Uterus (tissue), 4 donors: ENCODE results near the gene MPPED1. TPM values are rescaled to one million over a fixed set of nuclear protein-coding genes. Genes with fewer than 3 reads are reported as not detected.

ENCODE experiments used
- DNase-seq, 2 donors: peaks; one replicate each; pipeline ENCODE4 v3.0.0-alpha.2; 2019 to 2020
- H3K27ac ChIP-seq, 2 donors: fragments of 200-600 bp; sonication (generic); 1 replicate in 1 of 2; 2 replicates in 1 of 2; pipeline ENCODE4 v1.5.1; 2016 to 2018
- H3K27me3 ChIP-seq, 2 donors: fragments of 200-600 bp; sonication (generic); one replicate each; pipeline ENCODE4 v1.5.1; 2018 to 2019; ENCODE audit warnings: control low read depth in 1 of 2
- H3K36me3 ChIP-seq, 2 donors: fragments of 200-600 bp; sonication (generic); one replicate each; pipeline ENCODE4 v1.5.1; 2019; ENCODE audit warnings: control low read depth in 1 of 2
- H3K4me1 ChIP-seq, 2 donors: fragments of 200-600 bp; sonication (generic); one replicate each; pipeline ENCODE4 v1.5.1; 2018 to 2019; ENCODE audit warnings: control low read depth in 1 of 2
- H3K4me3 ChIP-seq, 2 donors: fragments of 200-600 bp; sonication (generic); 1 replicate in 1 of 2; 2 replicates in 1 of 2; pipeline ENCODE4 v1.5.1; 2018 to 2019; ENCODE audit warnings: mild to moderate bottlenecking in 1 of 2
- H3K9me3 ChIP-seq, 2 donors: fragments of 200-600 bp; sonication (generic); one replicate each; pipeline ENCODE4 v1.5.1; 2019; ENCODE audit warnings: control low read depth in 1 of 2
- POLR2A ChIP-seq, 2 donors: fragments of 450-650 bp; IDR thresholded peaks; one replicate each; pipeline ENCODE4 v1.6.1; 2016; ENCODE audit warnings: antibody characterized with exemption in 2 of 2, mild to moderate bottlenecking in 1 of 2, moderate library complexity in 1 of 2
- intact Hi-C: fragments of 100-400 bp; cut with DNase I; formaldehyde crosslinking; loops from one replicate; pipeline ENCODE4 v1.15.1; 2023; ENCODE audit warnings: low total_unique reads
- total RNA-seq, 4 donors: library from RNA; depleted of rRNA in 3 of 4; stranded (reverse); fragments of >200 nt in 3 of 4; gene quantifications; one replicate each; pipeline versions ENCODE4 v1.1.0 to v1.2.4, GENCODE V29; 2014 to 2023
- TF ChIP-seq, protein P1 (sequence below), 4 experiments: fragments of 200-600 bp in 2 of 4; fragments of 450-650 bp in 2 of 4; sonication (generic) in 2 of 4; IDR thresholded peaks; one replicate each; pipeline ENCODE4 v1.5.1; 2016 to 2019; ENCODE audit warnings: antibody characterized with exemption in 4 of 4, mild to moderate bottlenecking in 2 of 4, moderate library complexity in 1 of 4
- donor health status: DM: yes; HTN: yes; CAD: no.

Gene MPPED1
- total RNA-seq, 4 donors from 2014 or later, result 0.67 to 8.4 TPM; not detected in 2

DNA sequence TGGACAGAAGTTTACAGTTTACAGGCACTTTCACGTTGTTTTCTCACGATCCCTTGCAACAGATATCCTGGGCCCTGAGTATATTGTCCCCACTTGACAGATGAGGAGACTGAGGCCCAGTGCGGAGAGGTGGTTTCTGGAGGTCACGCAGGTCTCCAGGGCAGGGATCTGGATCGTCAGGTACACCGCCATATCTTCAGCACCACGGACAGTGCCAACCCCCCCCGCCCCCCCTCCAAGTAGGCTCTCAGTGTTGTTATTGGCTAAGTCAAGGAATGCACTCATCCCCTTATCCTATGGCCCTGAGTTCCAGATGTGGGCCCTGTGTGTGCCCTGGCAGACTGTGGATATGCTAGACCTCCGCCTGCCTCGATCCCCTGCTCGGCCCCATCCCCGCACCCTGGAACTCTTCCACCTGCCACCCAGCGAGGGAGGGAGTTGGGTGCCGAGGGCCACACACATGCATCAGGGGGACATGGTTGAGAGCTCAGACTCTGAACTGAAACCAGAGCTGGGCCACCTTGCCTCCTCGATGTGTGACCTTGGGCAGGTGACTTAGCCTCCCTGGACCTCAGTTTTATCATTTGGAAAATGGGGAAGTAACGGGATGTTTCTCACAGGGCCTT, 37.5 kb downstream of the MPPED1 start:
- no peaks in the 10 kb centered on the region for H3K27me3 ChIP-seq
- TF ChIP-seq, protein P1, sequence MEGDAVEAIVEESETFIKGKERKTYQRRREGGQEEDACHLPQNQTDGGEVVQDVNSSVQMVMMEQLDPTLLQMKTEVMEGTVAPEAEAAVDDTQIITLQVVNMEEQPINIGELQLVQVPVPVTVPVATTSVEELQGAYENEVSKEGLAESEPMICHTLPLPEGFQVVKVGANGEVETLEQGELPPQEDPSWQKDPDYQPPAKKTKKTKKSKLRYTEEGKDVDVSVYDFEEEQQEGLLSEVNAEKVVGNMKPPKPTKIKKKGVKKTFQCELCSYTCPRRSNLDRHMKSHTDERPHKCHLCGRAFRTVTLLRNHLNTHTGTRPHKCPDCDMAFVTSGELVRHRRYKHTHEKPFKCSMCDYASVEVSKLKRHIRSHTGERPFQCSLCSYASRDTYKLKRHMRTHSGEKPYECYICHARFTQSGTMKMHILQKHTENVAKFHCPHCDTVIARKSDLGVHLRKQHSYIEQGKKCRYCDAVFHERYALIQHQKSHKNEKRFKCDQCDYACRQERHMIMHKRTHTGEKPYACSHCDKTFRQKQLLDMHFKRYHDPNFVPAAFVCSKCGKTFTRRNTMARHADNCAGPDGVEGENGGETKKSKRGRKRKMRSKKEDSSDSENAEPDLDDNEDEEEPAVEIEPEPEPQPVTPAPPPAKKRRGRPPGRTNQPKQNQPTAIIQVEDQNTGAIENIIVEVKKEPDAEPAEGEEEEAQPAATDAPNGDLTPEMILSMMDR (IDR thresholded peaks at IDR 0.05), result no peak
- TF ChIP-seq POLR2A (IDR thresholded peaks at IDR 0.05), result no peak

GRCh38 chr22:43449831-43450225, 38.0 kb downstream of the MPPED1 start:
- H3K36me3 ChIP-seq, result no peaks in the 10 kb centered on the region
- no peak overlapping the region for H3K4me3 ChIP-seq
- DNase-seq, result no peak
- intact Hi-C loops, result no loop called here
- H3K9me3 ChIP-seq, result no peaks in the 10 kb centered on the region
- H3K4me1 ChIP-seq, result no peaks in the 10 kb centered on the region
- no peaks in the 10 kb centered on the region for H3K27me3 ChIP-seq
- no peak overlapping the region for H3K27ac ChIP-seq
- TF ChIP-seq, protein P1 (IDR thresholded peaks at IDR 0.05), result no peak
- TF ChIP-seq POLR2A (IDR thresholded peaks at IDR 0.05), result no peak

More for the DNA sequence above, 37.5 kb downstream of the MPPED1 start:
- intact Hi-C loops, result no loop called here
- no peak for DNase-seq
- no peaks in the 10 kb centered on the region for H3K36me3 ChIP-seq
- H3K4me3 ChIP-seq, result no peak overlapping the region
- H3K9me3 ChIP-seq, result no peaks in the 10 kb centered on the region
- H3K4me1 ChIP-seq, result no peaks in the 10 kb centered on the region
- H3K27ac ChIP-seq, result no peak overlapping the region

GRCh38 chr22:43451371-43452050, 39.7 kb downstream of the MPPED1 start:
- Histone ChIP-seq H3K27me3 (no peaks in the 10 kb centered on the region), H3K36me3 (no peaks in the 10 kb centered on the region), H3K27ac (no peak overlapping the region), H3K4me3 (no peak overlapping the region), H3K9me3 (no peaks in the 10 kb centered on the region), H3K4me1 (no peaks in the 10 kb centered on the region)
- TF ChIP-seq, protein P1 (IDR thresholded peaks at IDR 0.05), result no peak
- no peak for TF ChIP-seq POLR2A (IDR thresholded peaks at IDR 0.05)
- intact Hi-C loops, result no loop called here
- no peak for DNase-seq

DNA sequence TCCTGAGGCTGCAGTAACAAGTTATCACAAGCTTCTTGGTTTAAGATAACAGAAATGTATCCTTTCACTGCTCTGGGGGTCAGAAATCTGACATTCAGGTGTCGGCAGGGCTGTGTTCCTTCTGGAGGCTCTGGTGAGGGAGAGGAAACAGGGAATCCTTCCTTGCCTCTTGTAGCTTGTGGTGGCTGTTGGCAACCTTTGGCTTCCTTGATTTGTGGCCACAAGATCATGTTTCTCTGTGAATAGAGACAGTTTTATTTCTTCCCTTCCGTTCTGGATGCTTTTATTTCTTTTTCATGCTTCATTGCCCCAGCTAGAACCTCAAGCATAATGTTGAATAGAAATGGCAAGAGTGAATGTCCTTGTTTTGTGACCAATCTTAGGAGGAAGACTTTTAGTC, 44.0 kb downstream of the MPPED1 start:
- Histone ChIP-seq H3K36me3 (no peaks in the 10 kb centered on the region), H3K27me3 (no peaks in the 10 kb centered on the region)
- TF ChIP-seq POLR2A (IDR thresholded peaks at IDR 0.05), result no peak
- TF ChIP-seq, protein P1 (IDR thresholded peaks at IDR 0.05), result no peak

DNA sequence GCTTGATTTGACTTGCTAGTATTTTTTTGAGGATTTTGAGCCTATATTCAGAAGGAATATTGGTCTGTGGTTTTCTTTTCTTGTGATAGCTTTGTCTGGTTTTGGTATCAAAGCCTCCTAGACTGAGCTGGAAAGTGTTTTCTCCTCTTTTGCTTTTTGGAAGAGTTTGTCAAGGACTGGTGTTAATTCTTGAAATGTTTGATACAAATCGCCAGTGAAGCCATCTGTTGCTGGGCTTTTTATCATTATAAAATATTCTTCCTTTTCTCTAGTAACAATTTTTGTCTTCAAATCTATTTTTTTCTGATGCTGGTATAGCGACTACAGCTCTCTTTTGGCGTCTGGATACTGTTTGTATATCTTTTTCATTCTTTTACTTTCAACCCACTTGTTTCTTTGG, 45.2 kb downstream of the MPPED1 start:
- no peaks in the 10 kb centered on the region for H3K27me3 ChIP-seq
- TF ChIP-seq, protein P1 (IDR thresholded peaks at IDR 0.05), result no peak
- TF ChIP-seq POLR2A (IDR thresholded peaks at IDR 0.05), result no peak
- H3K4me3 ChIP-seq, result no peak overlapping the region
- DNase-seq, result no peak
- intact Hi-C loops, result no loop called here
- H3K27ac ChIP-seq, result no peak overlapping the region
- no peaks in the 10 kb centered on the region for H3K9me3 ChIP-seq
- H3K4me1 ChIP-seq, result no peaks in the 10 kb centered on the region
- no peaks in the 10 kb centered on the region for H3K36me3 ChIP-seq

More for the DNA sequence above, 44.0 kb downstream of the MPPED1 start:
- DNase-seq, result no peak
- H3K4me1 ChIP-seq, result no peaks in the 10 kb centered on the region
- H3K9me3 ChIP-seq, result no peaks in the 10 kb centered on the region
- no peak overlapping the region for H3K27ac ChIP-seq
- H3K4me3 ChIP-seq, result no peak overlapping the region
- intact Hi-C loops, result no loop called here
